Measurements from ENCODE around the gene CACNA1C.

Gene CACNA1C

GRCh38 chr12:2333491-2334195, 280.9 kb downstream of the CACNA1C start:
- TF ChIP-seq CTCF (IDR thresholded peaks at IDR 0.05; ENCODE audit: low read depth, low read length) = no peak
- no peak overlapping the region for H3K4me3 ChIP-seq (replicated peaks in 1 of 2; ENCODE audit: low read depth in 2 of 2, low read length in 2 of 2)
- no peak for DNase-seq (ENCODE audit: low read depth in 2 of 2)

GRCh38 chr12:2334271-2334670, 281.5 kb downstream of the CACNA1C start:
- no peak overlapping the region for H3K4me3 ChIP-seq (replicated peaks in 1 of 2; ENCODE audit: low read depth in 2 of 2, low read length in 2 of 2)
- no peak for DNase-seq (ENCODE audit: low read depth in 2 of 2)
- no peak for TF ChIP-seq CTCF (IDR thresholded peaks at IDR 0.05; ENCODE audit: low read depth, low read length)

GRCh38 chr12:2334689-2335088, 281.9 kb downstream of the CACNA1C start:
- TF ChIP-seq CTCF (IDR thresholded peaks at IDR 0.05; ENCODE audit: low read depth, low read length) = no peak
- DNase-seq (ENCODE audit: low read depth in 2 of 2) = no peak
- no peak overlapping the region for H3K4me3 ChIP-seq (replicated peaks in 1 of 2; ENCODE audit: low read depth in 2 of 2, low read length in 2 of 2)

GRCh38 chr12:2335109-2335508, 282.3 kb downstream of the CACNA1C start:
- DNase-seq (ENCODE audit: low read depth in 2 of 2) = no peak
- no peak overlapping the region for H3K4me3 ChIP-seq (replicated peaks in 1 of 2; ENCODE audit: low read depth in 2 of 2, low read length in 2 of 2)
- no peak for TF ChIP-seq CTCF (IDR thresholded peaks at IDR 0.05; ENCODE audit: low read depth, low read length)

GRCh38 chr12:2335513-2335912, 282.7 kb downstream of the CACNA1C start:
- no peak overlapping the region for H3K4me3 ChIP-seq (replicated peaks in 1 of 2; ENCODE audit: low read depth in 2 of 2, low read length in 2 of 2)
- TF ChIP-seq CTCF (IDR thresholded peaks at IDR 0.05; ENCODE audit: low read depth, low read length) = no peak
- DNase-seq (ENCODE audit: low read depth in 2 of 2) = no peak

GRCh38 chr12:2335916-2336315, 283.1 kb downstream of the CACNA1C start:
- no peak for DNase-seq (ENCODE audit: low read depth in 2 of 2)
- no peak for TF ChIP-seq CTCF (IDR thresholded peaks at IDR 0.05; ENCODE audit: low read depth, low read length)

GRCh38 chr12:2336409-2336829, 283.6 kb downstream of the CACNA1C start:
- peak; percentile 87 to 93 for DNase-seq (ENCODE audit: low read depth in 2 of 2)
- no peak overlapping the region for H3K4me3 ChIP-seq (replicated peaks in 1 of 2; ENCODE audit: low read depth in 2 of 2, low read length in 2 of 2)
- TF ChIP-seq CTCF (IDR thresholded peaks at IDR 0.05; ENCODE audit: low read depth, low read length) = no peak

More at GRCh38 chr12:2335916-2336315, 283.1 kb downstream of the CACNA1C start:
- H3K4me3 ChIP-seq (replicated peaks in 1 of 2; ENCODE audit: low read depth in 2 of 2, low read length in 2 of 2) = no peak overlapping the region
